ENCODE measurements around the gene HIPK1.
A peak's percentile ranks its signal among the peaks of the same experiment; 100 is the strongest.
"Not testable (repeated sequence)": the region's sequence is repeated elsewhere in the genome, so short reads cannot be mapped to it uniquely, and the experiment has no call there.

The HIPK1 gene

GRCh38 chr1:113946112-113946511 is 17.0 kb downstream of the HIPK1 start:
- no peak for DNase-seq

- DNase-seq: no peak
Measured at GRCh38 chr1:113946678-113947387, 17.7 kb downstream of the HIPK1 start.

GRCh38 chr1:113947388-113948107 is 18.4 kb downstream of the HIPK1 start:
- DNase-seq: no peak

- DNase-seq: not testable (repeated sequence)
Measured at GRCh38 chr1:113948151-113948550, 19.0 kb downstream of the HIPK1 start.

GRCh38 chr1:113949007-113949406 is 19.9 kb downstream of the HIPK1 start:
- DNase-seq: no peak

- no peak for DNase-seq
Measured at GRCh38 chr1:113950908-113951307, 21.8 kb downstream of the HIPK1 start.

GRCh38 chr1:113951719-113952118 is 22.6 kb downstream of the HIPK1 start:
- no peak for DNase-seq

GRCh38 chr1:113957984-113958383 is 28.9 kb downstream of the HIPK1 start:
- no peak for DNase-seq

- no peak for DNase-seq
Measured at GRCh38 chr1:113958691-113959090, 29.6 kb downstream of the HIPK1 start.

- no peak for DNase-seq
Measured at GRCh38 chr1:113963281-113963906, 34.3 kb downstream of the HIPK1 start.

- DNase-seq: no peak
Measured at GRCh38 chr1:113965703-113966412, 36.7 kb downstream of the HIPK1 start.

- no peak for DNase-seq
Measured at GRCh38 chr1:113972954-113973353, 43.8 kb downstream of the HIPK1 start.

GRCh38 chr1:113975211-113975895 is 46.2 kb downstream of the HIPK1 start:
- DNase-seq: no peak

- DNase-seq: no peak
Measured at GRCh38 chr1:113976609-113977278, 47.6 kb downstream of the HIPK1 start.

- DNase-seq: no peak
Measured at GRCh38 chr1:113977906-113978305, 48.8 kb downstream of the HIPK1 start.

- DNase-seq: peak; percentile 63 to 67
Measured at GRCh38 chr1:113978863-113979702, 50.0 kb downstream of the HIPK1 start, which contains the start of gene OLFML3. Gene OLFML3 (plus strand): TSS chr1:113979474. CDS start chr1:113979517, 43 bp downstream.

GRCh38 chr1:113980110-113980509 is 51.0 kb downstream of the HIPK1 start:
- no peak for DNase-seq

GRCh38 chr1:113981962-113982931 is 53.1 kb downstream of the HIPK1 start:
- no peak for DNase-seq

- DNase-seq: no peak
Measured at GRCh38 chr1:113982949-113983348, 53.8 kb downstream of the HIPK1 start.

GRCh38 chr1:113983391-113983790 is 54.3 kb downstream of the HIPK1 start:
- DNase-seq: no peak

Measured in activated T-cell treated with anti-CD3 and anti-CD28 coated beads, Interleukin-2, amount 50 U/mL, for 48 hours (primary cell).